CD4-positive, alpha-beta T cell treated with Interleukin-1 beta for 1 hour (primary cell): ENCODE data around the gene PAGE2B.
"Not testable (repeated sequence)": the region's sequence is repeated elsewhere in the genome, so short reads cannot be mapped to it uniquely, and the experiment has no call there.

ENCODE experiments used
- DNase-seq, 2 donors: peaks; one replicate each; pipeline ENCODE4 v3.0.0-alpha.2; 2020 to 2022

The PAGE2B gene, protein sequence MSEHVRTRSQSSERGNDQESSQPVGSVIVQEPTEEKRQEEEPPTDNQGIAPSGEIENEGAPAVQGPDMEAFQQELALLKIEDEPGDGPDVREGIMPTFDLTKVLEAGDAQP

DNA sequence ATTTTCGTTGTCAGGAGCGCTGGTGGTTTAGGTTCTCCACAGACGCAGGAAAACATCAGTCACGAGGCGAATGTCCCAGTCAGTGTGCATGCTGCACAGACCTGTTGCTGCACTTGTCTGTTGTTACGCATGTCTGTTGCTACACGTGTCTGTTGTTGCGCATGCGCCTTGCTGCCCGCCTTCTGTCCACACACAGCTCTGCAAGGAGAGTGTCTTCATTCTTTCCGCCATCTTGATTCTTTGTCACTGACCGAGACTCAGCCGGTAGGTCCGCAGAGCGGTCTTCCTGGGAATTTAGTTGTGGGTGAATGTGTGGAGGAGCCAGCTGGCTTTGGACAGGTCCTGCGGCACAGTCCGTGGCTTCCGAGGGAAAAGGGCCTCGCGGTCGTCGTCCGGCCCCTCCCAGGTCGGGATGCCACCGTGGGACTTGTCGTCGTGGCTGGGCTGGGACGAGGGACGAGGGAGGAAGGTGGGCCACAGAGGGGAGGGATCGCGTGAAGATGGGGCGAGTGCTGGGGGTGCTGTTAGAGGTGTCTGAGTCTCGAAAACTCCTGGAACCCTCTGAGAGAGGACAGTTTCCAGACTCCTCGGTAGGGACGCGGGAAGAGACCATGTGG is at the start of gene PAGE2B:
Gene PAGE2B, plus strand, starts transcription at position 180 of the 617 bp plus-strand sequence. CDS start 1,012 bp downstream, outside the sequence.
- no peak for DNase-seq

DNA sequence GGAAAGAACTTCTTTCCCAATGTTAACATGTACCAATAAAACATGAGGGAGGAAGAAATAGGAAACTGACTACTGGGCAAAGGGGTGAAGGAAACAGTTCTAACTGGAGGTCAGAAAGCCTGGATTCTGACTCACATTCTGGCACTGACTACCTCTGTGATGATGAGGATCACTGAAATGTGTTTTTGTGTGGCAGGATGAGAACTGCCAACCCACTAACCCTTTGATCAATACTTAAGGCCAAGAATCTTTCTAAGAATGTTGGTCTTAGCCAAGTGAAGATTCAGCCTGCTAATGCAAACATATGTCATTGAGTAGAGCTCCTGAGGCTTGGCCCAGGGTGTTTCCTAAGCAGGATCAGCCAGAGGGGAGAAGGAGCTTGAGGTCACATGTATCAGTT is 48.7 kb upstream of the PAGE2B start:
- DNase-seq, result no peak

DNA sequence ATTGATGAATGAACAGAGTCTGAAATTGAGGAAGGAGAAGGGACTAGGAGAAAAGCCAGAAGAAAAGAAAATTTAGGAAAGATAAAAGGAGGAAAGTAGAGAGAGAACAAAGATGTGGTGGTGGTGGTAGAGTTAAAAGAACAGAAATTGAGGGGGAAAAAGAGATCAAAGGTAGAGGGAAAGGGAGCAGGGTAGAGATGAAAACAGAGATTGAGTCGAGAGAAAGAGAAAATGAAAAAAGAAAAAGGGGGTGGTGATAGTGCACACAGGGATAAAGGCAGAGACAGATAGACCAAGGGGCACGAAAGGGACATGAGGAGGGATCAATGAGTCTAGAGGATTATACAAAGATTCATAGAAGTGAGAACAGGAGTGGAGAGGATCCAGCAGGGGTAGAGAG is 48.0 kb upstream of the PAGE2B start:
- DNase-seq, result no peak

DNA sequence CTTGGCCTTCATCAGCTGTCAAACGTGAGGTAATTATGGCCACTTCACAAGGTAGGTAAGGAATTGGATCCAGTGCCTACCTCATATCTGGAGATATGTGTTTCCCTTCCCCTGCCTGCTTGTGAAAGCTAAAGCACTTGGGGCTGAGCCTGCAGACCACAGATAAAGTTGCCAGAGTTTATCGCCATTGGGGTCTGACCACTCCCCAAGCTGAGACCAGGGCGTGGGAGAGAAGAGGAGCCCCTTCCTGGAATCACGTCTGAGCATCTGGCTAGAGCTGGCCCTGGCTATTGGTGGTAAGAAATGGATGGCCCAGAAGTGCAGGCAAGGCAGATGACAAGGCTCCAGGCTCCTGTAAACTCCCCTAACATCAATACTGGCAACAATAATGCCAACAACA is 46.8 kb upstream of the PAGE2B start:
- DNase-seq, result no peak

DNA sequence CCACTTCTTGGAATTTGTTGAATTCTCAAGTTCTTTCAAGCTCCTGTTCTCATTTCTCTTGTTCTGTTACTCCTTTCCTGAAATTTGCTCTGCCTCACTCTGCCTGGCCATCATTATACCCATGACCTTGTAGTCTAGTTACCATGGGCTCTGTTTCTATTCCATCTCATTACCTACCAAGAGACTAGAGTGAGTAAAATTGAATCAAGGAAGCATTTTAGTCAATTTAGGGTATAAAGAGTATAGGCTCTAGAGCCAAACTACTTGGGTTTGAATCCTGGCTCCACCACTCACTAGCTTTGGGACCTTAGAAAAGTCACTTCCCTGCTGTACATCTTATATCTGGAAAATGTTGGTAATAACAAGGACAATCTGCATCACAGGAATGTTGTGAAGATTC is 46.2 kb upstream of the PAGE2B start:
- DNase-seq, result no peak

DNA sequence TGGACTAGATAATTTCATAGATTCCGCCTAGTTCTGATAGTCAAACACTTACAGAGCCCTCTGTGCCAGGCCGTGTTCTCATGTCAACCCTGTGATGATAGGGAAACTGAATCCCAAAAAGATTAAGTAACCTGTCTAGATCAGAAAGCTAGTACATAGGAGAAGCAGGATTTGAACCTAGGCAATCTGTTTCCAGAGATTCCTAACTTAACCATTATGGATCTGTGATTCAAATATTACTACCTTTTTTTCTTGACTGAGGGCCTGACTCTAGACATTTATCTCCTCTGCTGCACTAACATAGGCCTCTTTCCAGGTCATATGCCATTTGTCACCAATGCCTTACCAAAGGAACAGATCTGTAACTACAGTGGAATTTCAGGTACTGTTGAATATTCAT is 45.5 kb upstream of the PAGE2B start:
- DNase-seq, result no peak

DNA sequence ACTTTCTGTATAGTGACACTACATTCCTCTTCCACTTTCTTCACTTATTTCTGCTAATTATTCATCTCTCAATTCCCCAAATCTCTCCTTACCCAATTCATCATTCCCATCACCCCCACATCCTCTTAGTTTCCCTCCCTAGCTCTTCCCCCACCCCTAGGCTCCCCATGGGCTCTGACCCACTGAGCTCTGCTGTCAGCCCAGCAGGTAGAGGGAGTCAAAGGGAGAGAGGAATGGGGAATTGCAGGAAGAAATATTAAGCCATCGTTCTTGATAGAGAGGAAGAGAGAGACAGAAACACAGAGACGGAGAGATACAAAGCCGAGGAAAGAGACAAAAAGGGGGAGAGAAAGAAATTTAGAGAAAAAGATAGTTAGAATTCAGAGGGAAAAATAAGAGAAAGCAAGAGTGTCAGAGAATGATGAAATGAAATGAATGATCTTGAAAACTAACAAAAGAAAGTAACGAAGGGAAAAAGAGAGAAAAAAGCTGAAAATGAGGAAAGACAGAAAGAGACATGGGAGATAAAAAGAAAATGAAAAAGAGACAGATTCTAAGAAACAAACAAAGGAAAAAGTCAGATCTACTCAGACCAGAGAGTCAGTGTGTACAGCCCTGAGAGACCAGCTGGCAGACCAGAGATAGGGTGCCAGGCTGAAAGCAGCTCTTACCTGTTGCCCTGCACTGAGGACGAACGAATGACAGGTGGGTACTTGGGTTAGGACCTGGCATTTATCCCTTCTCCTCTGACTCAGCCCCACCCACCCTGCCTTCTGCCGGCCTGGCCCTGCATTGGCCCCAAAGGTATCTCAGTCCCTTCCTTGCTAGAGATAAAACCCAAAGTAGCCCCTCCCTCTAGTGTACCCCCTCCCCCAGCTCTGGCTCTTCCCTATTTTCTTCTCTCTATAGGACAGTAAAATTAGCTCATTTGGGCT is 44.3 kb upstream of the PAGE2B start, which contains the start of gene ALAS2:
Gene ALAS2, minus strand, starts transcription at position 707 of the 935 bp plus-strand sequence. CDS start 4,977 bp downstream, outside the sequence.
- no peak for DNase-seq

DNA sequence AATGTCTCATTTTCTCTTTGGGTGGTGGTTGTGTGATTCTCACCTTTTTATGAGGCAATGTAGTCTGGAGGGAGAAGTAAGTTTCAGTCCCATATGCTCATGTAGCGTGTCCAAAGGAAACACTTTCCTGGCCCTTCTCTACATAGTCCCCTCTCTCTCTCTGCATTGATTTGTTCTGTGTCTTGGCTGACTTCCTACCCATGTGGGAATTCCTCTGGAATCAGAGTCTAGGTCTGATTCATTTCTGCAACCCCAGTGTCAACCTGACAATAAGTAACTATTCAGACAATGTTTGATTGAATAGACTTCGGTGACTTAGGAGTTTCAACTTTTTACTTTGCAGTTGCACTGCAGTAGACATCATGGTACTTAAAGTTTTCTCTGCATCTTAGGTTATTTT is 41.4 kb upstream of the PAGE2B start:
- no peak for DNase-seq

DNA sequence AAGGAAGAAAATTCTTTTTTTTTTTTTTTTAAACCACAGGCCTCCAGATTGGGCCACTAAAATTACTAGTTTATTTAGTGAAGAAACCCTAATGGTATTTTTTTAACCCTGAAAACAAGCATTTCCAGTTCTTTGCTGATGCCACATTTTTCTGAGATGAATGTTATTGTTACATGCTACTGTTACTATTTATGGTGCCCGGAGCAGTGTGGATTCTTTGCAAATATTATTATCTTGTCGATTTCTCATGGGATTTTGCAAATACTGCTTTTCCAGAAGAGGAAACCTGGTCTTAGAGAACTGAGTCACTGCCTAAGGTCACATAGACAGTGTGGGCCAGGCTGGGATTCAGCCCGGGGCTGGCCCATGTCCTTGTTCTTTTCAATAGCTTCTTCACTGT is 35.4 kb upstream of the PAGE2B start:
- DNase-seq, result no peak

DNA sequence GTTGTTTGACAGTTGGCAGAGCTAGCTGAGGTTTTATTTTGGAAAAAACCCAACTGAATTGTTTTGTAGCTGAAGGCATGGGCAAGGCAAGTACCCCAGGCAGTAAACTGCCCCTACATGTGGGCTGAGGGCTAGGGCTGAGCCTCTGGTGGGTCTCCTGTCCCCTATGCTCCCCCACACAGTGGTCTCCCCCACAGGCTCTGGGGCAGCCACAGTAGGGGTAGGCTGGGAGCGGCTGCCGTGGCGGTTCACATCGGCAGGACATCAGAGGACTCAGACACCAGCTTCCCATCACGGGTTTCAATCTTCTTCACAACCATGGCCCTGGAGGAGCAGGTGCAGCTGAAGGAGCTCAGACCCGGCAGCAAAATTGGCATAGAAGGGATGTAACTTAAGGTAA is 33.3 kb upstream of the PAGE2B start:
- DNase-seq, result no peak

DNA sequence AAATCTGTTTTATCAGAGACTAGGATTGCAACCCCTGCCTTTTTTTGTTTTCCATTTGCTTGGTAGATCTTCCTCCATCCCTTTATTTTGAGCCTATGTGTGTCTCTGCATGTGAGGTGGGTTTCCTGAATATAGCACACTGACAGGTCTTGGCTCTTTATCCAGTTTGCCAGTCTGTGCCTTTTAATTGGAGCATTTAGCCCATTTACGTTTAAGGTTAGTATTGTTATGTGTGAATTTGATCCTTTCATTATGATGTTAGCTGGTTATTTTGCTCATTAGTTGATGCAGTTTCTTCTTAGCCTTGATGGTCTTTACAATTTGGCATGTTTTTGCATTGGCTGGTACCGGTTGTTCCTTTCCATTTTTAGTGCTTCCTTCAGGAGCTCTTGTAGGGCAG is 24.2 kb upstream of the PAGE2B start:
- not testable (repeated sequence) for DNase-seq

DNA sequence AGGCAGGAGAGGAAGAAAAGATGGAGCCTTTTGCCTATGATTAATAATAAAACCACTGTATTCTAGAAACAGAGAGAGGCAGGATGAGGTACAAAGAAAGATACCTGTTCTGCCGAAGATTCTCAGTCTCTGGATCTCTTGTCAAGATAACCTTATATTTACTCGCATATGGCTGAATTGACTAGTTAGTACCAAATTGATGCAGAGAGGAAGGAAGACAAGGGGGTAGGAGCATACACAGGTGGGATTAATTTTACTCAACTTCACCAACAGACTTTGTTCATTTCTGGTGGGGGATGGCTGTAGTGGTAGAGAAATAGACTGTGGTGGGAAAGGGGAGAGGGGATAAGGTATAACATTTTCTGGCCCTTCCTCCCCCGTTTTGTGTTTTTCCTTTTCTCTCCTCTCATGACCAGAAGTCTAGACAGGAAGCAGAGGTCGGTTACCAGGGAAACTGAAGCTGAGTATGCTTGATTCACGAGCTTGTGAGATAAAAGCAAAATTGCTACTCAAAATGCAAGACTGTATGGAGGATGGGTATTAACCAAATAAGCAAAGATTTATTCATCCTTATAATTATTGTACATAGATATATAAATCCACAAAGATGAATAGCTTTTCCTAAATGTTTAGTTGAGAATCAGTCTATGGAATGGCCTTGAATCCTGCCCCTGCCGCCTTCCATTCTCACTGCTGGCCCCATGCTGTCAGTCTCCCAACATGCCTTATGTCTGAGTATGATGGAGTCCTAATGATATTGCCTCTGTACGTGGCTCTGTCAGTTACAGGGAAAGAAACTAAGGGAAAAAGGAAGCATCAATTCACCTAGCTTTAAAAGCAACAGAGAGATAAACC is 17.8 kb upstream of the PAGE2B start:
- DNase-seq, result peak; percentile 37 to 54

DNA sequence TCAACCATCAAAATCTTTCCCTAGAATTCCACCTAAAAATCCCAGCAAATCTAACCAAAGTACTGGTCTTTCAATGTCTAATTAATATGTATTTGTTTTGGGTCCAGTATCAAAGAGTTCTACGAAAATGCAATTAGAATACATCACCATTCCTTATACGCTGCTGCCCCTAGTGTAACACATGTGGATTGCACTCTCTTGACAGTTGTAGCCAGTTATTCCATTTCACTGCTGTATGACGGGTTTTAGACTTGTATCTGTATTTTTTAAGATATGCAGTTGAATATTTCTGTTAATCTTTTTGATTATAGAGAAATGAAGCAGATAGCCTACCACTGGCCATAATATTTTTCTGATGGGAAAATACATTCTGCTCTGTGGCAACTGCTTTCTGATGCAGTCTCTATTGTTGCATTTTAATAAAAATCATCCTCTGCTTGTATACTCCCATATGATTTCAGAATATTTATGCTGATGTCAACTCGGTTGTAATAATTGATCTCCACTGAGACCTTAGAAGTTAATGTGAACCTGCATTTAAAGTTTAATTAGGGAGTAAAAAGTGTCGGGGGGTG is 17.1 kb upstream of the PAGE2B start:
- peak; percentile 23 to 53 for DNase-seq

DNA sequence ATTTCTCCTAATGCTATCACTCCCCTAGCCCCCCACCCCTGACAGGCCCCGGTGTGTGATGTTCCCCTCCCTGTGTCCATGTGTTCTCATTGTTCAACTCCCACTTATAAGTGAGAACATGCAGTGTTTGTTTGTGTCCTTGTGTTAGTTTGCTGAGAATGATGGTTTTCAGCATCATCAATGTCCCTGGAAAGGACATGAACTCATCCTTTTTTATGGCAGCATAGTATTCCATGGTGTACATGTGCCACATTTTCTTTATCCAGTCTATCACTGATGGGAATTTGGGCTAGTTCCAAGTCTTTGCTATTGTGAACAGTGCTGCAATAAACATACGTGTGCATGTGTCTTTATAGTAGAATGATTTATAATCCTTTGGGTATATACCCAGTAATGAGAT is 7.7 kb upstream of the PAGE2B start:
- DNase-seq, result not testable (repeated sequence)

DNA sequence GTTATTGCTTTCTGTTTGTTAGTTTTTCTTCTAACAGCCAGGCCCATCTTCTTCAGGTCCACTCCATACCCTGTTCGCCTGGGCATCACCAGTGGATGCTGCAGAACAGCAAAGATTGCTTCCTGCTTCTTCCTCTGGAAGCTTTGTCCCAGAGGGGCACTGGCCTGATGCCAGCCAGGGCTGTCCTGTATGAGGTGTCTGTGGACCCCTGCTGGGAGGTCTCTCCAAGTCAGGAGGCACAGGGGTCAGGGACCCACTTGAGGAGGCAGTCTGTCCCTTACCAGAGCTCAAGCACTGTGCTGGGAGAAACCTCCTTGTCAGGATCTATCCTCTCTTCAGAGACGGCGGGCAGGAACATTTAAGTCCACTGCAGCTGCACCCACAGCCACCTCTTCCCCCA is 2.5 kb upstream of the PAGE2B start:
- no peak for DNase-seq

DNA sequence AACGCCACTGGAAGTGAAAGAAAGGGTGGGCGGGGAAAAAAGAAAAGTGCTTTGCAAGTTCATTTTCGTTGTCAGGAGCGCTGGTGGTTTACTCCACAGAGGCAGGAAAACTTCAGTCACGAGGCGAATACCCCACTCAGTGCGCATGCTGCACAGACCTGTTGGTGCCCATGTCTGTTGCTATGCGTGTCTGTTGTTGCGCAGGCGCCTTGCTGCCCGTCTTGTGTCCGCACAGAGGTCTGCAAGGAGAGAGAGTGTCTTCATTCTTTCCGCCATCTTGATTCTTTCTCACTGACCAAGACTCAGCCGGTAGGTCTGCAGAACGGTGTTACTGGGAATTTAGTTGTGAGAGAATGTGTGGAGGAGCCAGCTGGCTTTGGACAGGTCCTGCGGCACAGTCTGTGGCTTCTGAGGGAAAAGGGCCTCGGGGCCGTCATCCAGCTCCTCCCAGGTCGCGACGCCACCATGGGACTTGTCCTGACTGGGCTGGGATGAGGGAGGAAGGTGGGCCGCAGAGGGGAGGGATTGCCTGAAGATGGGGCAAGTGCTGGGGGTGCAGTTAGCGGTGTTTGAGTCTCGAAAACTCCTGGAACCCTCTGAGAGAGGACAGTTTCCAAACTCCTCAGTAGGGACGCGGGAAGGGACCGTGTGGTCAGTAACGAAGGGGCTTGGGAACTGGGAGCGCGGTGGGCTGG is 14.1 kb downstream of the PAGE2B start, which contains the start of gene PAGE2:
Gene PAGE2, plus strand, starts transcription at position 224 of the 695 bp plus-strand sequence. CDS start 1,003 bp downstream, outside the sequence.
- no peak for DNase-seq

DNA sequence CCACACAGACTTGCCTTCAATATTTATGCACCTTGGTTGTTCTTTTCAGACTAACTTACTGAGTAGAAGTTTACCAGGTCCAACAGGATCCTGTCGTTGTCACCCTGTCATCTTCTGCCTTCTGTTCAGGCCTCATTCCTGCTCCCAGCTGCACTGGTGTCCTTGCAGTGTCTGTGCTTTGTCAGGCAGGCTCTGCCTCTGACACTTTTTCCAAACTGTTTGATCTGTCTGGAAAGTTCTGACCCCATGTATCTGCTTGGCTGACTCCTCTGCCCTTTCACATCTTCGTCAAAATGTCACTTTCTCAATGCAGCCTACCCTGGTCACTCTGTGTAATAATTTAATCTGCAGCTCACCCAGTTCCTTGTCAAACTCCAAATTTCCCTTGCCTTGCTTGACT is 23.9 kb downstream of the PAGE2B start:
- no peak for DNase-seq

DNA sequence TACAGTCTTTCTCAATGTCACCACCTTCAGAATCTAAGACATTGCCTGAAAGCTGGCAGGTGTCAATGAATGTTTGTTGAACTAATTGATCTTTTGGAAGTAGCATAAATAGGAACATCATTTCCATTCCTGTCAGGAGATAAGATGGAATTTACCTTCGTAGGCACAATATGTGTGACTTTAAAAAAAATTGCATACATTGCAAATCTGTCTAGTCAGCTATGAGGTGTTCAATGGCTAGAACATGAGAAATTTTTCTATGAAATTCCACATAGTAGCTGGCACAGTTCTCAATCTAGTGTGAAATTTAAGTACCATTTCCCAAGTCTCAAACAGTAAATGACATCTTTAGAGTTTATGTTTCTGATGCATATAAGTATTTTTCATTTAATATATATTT is 24.3 kb downstream of the PAGE2B start:
- no peak for DNase-seq

DNA sequence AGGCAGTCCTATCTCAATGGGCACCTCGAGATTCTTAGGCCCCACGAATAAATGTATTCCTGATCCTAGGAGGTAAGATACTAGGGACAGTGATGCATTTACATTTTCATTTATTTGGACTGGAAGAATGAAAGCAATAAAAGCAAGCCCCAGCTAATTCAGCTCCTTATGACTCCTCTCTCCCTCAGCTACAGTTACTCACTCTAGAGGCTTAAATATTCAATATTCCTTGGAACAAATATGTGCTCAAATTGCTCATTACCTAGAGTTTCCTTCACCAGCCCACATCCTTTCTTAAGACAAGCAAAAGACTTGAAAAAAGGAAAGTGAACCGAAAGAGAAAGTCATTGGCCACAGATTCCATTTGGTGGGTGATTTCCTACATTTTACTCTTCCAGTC is 27.9 kb downstream of the PAGE2B start:
- DNase-seq, result no peak

DNA sequence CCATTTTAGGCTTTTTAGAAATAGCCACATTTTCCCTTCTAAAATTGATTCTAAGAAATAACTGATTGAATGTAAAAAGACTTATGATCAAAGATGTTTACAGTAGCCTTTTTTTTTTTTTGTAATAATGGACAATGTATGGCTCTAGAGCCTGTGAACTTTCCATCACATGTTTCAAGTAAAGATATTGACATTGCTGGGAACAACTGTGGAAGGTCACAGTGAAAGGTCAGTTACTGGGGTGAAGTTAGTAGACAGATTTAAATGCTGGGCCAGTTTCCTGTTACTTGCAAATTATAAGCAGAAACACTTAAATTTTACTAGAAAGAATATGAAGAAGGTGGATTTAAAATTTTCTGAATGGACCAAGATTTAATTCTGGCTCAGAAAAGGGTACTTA is 32.4 kb downstream of the PAGE2B start:
- no peak for DNase-seq

DNA sequence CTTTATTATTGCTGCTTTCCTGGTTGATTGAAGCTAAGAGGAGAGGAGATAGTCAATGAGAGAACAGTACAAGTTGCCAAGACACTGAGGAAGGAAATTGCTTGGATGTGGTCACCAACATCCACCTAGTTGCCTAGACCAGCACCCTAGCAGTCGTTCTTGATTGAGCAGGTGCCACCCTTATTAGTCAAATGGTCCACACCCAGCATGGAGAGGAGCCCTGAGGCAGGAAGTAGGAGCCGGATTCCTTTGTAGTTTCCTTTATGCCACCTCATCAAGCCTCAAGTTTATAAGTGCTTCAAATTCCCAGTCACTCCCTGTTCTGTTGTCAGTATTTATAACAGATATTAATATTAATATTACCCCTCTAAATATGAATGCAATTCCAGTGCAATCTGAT is 33.1 kb downstream of the PAGE2B start:
- DNase-seq, result no peak

DNA sequence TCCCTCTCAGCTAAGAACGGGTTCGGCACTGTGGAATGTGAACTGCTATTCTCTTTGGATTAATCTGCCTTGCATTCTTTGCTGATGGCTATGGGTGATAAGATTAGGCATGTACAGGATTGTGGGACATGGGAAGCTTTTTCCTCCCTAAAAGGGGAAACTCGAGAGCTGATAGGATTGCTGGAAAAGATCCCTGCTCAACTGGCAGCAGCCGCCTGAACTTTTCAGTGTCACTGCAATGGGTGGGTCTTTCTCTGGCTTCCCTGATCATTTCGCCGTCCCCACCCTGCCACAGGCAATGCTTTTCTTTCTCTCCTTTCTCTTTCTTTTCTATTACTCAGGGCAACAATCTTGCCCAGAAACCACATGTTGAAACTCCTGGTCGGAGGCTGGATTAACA is 34.5 kb downstream of the PAGE2B start:
- no peak for DNase-seq
